AG04449 (cell line): Measurements from ENCODE around the gene SBNO2.

ENCODE experiments used
- CTCF ChIA-PET: fragments of 350-600 bp; formaldehyde crosslinking; extraction: SDS; loops from one replicate; lab custom pipeline; 2021; ENCODE audit warnings: antibody characterized with exemption; lab: Yijun Ruan, JAX
- POLR2A ChIA-PET: fragments of 400-600, 350-600 bp; formaldehyde crosslinking; extraction: SDS; loops from one replicate; lab custom pipeline; 2020; ENCODE audit warnings: antibody characterized with exemption, inconsistent platforms; lab: Yijun Ruan, JAX
- DNase-seq: peaks from one replicate; pipeline ENCODE4 v3.0.0-alpha.2; 2010; ENCODE audit warnings: low read depth, low spot score
- H3K4me3 ChIP-seq: 2 replicates; pipeline ENCODE4 v1.5.1; 2011; ENCODE audit warnings: low read depth, mild to moderate bottlenecking, control low read depth, low read length
- TF ChIP-seq, protein P1 (sequence below): IDR thresholded peaks from one replicate; pipeline ENCODE4 v1.5.1; 2011; ENCODE audit warnings: mild to moderate bottlenecking, moderate library complexity, low read length, control low read depth, inconsistent platforms; ENCODE audit not compliant: insufficient read depth; ENCODE audit errors: missing control alignments

The SBNO2 gene

DNA sequence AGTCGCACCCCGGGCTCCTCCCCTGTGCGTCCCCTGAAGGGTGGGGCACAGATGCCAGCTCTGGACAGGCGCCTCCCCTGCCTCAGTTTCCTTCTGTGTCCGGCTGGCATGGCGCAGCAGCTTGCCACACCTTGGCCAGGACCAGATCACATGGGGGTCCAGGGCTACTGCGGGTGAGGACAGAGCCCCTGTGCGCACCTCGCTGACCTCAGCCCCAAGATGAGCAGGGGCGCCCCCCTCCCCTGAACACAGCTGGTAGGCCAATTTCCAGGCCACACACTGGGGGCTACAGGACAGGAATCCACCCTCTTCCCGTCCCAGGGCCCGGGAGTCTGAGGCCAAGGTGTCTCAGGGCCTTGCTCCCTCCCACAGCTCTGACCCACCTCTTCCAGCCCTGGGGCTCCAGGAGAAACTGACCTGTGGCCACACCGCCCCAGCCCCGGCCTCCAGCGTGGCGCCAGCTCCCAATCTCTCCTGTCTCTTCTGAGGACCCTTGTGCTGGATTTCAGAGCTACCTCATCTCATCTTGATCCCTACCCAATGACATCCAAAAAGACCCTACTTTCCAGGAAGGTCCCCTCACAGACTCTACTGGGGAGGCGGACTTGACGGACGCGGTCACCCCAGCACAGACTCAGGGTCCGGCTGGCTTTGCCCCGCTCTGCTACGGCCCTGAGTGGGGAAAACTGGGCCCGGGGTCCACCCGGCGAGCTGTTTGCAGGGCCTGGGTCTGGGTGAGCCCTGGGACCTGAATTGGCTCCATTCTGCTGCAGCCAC lies 28.2 kb downstream of the SBNO2 start:
- DNase-seq = no peak
- CTCF ChIA-PET = no interaction called here
- no peak overlapping the region for H3K4me3 ChIP-seq
- TF ChIP-seq, protein P1, sequence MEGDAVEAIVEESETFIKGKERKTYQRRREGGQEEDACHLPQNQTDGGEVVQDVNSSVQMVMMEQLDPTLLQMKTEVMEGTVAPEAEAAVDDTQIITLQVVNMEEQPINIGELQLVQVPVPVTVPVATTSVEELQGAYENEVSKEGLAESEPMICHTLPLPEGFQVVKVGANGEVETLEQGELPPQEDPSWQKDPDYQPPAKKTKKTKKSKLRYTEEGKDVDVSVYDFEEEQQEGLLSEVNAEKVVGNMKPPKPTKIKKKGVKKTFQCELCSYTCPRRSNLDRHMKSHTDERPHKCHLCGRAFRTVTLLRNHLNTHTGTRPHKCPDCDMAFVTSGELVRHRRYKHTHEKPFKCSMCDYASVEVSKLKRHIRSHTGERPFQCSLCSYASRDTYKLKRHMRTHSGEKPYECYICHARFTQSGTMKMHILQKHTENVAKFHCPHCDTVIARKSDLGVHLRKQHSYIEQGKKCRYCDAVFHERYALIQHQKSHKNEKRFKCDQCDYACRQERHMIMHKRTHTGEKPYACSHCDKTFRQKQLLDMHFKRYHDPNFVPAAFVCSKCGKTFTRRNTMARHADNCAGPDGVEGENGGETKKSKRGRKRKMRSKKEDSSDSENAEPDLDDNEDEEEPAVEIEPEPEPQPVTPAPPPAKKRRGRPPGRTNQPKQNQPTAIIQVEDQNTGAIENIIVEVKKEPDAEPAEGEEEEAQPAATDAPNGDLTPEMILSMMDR = no peak
- POLR2A ChIA-PET = no interaction called here

DNA sequence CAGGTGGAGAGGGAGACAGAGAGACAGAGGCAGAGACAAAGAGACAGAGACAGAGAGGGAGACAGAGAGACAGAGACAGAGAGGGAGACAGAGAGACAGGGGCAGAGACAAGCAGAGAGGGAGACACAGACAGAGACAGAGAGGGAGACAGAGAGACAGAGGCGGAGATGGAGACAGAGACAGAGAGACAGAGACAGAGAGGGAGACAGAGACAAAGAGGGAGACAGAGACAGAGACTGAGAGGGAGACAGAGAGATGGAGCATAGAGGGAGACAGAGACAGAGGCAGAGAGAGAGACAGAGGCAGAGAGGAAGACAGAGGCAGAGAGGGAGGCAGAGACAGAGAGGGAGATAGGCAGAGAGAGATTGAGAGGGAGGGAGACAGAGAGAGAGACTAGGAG lies 29.3 kb downstream of the SBNO2 start:
- H3K4me3 ChIP-seq = no peak overlapping the region
- ChIA-PET POLR2A (no interaction called here), CTCF (no interaction called here)
- TF ChIP-seq, protein P1 = no peak
- DNase-seq = no peak

DNA sequence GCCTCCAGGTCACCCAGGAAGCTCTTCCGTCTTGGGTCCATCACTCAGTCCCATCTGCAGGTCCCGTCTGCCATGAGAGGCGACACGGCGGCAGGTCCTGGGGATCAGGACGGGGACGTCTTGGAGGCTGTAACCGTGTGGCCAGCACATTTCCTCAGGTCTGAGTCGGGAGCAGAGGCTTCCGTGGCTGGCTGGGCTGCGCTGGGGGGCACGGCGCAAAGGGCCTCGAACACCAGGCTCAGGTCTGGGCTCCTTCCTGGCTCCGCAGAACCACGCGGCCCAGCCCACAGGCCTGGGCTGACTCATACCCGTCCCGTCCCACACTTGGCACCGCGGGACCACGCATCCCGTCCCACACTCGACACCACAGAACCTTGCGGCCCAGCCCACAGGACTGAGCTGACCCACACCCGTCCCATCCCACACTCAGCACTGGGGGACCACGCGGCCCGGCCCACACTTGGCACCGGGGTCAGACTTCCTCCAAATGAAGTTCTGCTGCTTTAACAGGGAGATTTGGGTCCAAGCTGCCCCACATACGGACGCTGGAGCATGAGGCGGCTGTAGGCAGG lies 30.2 kb downstream of the SBNO2 start:
- TF ChIP-seq, protein P1 = no peak
- no peak overlapping the region for H3K4me3 ChIP-seq
- CTCF ChIA-PET = interaction anchor here (1.4 kb wide), 1 partner anchor 10 kb away, joined by 3 read pairs; no protein-coding TSS in a partner anchor
- DNase-seq = no peak
- POLR2A ChIA-PET = no interaction called here

DNA sequence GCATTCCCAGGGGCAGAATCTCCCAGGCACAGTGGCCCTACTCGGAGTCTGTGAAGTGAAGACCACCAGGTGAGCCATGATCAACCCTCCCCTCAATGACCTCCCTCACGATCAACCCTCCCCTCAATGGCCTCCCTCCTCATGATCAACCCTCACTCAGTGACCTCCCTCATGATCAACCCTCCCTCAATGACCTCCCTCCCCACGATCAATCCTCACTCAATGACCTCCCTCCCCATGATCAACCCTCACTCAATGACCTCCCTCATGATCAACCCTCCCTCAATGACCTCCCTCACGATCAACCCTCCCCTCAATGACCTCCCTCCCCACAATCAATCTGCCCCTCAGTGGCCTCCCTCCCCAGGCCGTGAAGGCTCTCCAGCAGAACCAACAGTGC lies 32.1 kb downstream of the SBNO2 start:
- CTCF ChIA-PET = no interaction called here
- H3K4me3 ChIP-seq = no peak overlapping the region
- DNase-seq = no peak
- TF ChIP-seq, protein P1 = no peak
- POLR2A ChIA-PET = no interaction called here

- H3K4me3 ChIP-seq = no peak overlapping the region
- ChIA-PET POLR2A (interaction anchor here (1.0 kb wide), 1 partner anchor 15 kb away, joined by 5 read pairs; no protein-coding TSS in a partner anchor), CTCF (interaction anchor here (1.1 kb wide), 1 partner anchor 54 kb away, joined by 3 read pairs; no protein-coding TSS in a partner anchor)
- DNase-seq = no peak
- TF ChIP-seq, protein P1 = no peak
These were observed 33.6 kb downstream of the SBNO2 start for GRCh38 chr19:1140272-1141027.
